HEK293T (cell line): Measurements from ENCODE around the gene ANKS1A.
"Not testable (repeated sequence)": the region's sequence is repeated elsewhere in the genome, so short reads cannot be mapped to it uniquely, and the experiment has no call there.

ENCODE experiments used
- CTCF ChIA-PET: fragments of 350-600 bp; formaldehyde crosslinking; extraction: SDS; loops from one replicate; lab custom pipeline; 2021; ENCODE audit warnings: antibody characterized with exemption, inconsistent platforms; lab: Yijun Ruan, JAX
- POLR2A ChIA-PET: fragments of 350-600 bp; formaldehyde crosslinking; extraction: SDS; loops from one replicate; lab custom pipeline; 2020; ENCODE audit warnings: antibody characterized with exemption, inconsistent platforms; lab: Yijun Ruan, JAX
- DNase-seq: peaks from one replicate; pipeline ENCODE4 v3.0.0; 2012; ENCODE audit warnings: mixed read lengths; ENCODE audit errors: extremely low spot score
- ARNT ChIP-seq: fragments of 450-650 bp; IDR thresholded peaks from 2 replicates; pipeline ENCODE4 v1.6.1; 2017; ENCODE audit warnings: mild to moderate bottlenecking
- BHLHE40 ChIP-seq: fragments of 450-650 bp; IDR thresholded peaks from 2 replicates; pipeline ENCODE4 v1.6.1; 2016; ENCODE audit warnings: mild to moderate bottlenecking, moderate library complexity, borderline replicate concordance
- CTBP1 ChIP-seq: fragments of 450-650 bp; IDR thresholded peaks from 2 replicates; pipeline ENCODE4 v1.6.1; 2016; ENCODE audit warnings: borderline replicate concordance
- ELF4 ChIP-seq: fragments of 450-650 bp; IDR thresholded peaks from 2 replicates; pipeline ENCODE4 v1.6.1; 2017; ENCODE audit warnings: antibody characterized with exemption
- FOXA1 ChIP-seq: fragments of 450-650 bp; IDR thresholded peaks from 2 replicates; pipeline ENCODE4 v1.6.1; 2016; ENCODE audit warnings: mild to moderate bottlenecking
- FOXK2 ChIP-seq: fragments of 450-650 bp; IDR thresholded peaks from 2 replicates; pipeline ENCODE4 v1.6.1; 2016; ENCODE audit warnings: mild to moderate bottlenecking
- FOXM1 ChIP-seq: fragments of 450-650 bp; IDR thresholded peaks from 2 replicates; pipeline ENCODE4 v1.6.1; 2017; ENCODE audit warnings: mild to moderate bottlenecking, borderline replicate concordance
- HDGF ChIP-seq: fragments of 450-650 bp; IDR thresholded peaks from 2 replicates; pipeline ENCODE4 v1.6.1; 2017; ENCODE audit warnings: antibody characterized with exemption, borderline replicate concordance
- L3MBTL2 ChIP-seq: fragments of 450-650 bp; conservative IDR thresholded peaks from 2 replicates; pipeline ENCODE4 v1.6.1; 2016; ENCODE audit warnings: mild to moderate bottlenecking
- LEF1 ChIP-seq: fragments of 450-650 bp; IDR thresholded peaks from 2 replicates; pipeline ENCODE4 v1.6.1; 2017; ENCODE audit warnings: mild to moderate bottlenecking, borderline replicate concordance
- NFRKB ChIP-seq: fragments of 450-650 bp; IDR thresholded peaks from 2 replicates; pipeline ENCODE4 v1.6.1; 2016; ENCODE audit warnings: mild to moderate bottlenecking, moderate library complexity
- SP1 ChIP-seq: fragments of 450-650 bp; IDR thresholded peaks from 2 replicates; pipeline ENCODE4 v1.6.1; 2017
- SUZ12 ChIP-seq: fragments of 450-650 bp; IDR thresholded peaks from 2 replicates; pipeline ENCODE4 v1.6.1; 2016; ENCODE audit warnings: mild to moderate bottlenecking
- TARDBP ChIP-seq: fragments of 450-650 bp; IDR thresholded peaks from 2 replicates; pipeline ENCODE4 v1.6.1; 2016
- ZNF384 ChIP-seq: fragments of 450-650 bp; IDR thresholded peaks from 2 replicates; pipeline ENCODE4 v1.6.1; 2016
- TF ChIP-seq, protein P1 (sequence below): fragments of 450-650 bp; IDR thresholded peaks from 2 replicates; pipeline ENCODE4 v1.6.1; 2016

The ANKS1A gene

DNA sequence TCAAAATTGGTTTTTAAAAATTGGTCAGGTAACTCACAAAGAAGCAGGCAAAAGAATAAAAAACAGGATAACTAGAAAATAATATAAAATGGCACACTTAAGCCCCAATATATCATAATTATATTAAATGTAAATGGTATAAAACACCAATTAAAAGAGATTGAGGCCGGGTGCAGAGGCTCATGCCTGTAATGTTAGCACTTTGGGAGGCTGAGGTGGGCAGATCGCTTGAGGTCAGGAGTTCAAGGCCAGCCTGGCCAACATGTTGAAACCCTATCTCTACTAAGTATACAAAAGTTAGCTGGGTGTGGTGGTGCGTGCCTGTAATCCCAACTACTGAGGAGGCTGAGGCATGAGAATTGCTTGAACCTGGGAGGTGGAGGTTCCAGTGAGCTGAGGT lies 216.0 kb downstream of the ANKS1A start:
- ChIA-PET POLR2A (no interaction called here), CTCF (no interaction called here)
- no peak for TF ChIP-seq SUZ12
- TF ChIP-seq FOXA1: no peak
- TF ChIP-seq HDGF: no peak
- DNase-seq: no peak

DNA sequence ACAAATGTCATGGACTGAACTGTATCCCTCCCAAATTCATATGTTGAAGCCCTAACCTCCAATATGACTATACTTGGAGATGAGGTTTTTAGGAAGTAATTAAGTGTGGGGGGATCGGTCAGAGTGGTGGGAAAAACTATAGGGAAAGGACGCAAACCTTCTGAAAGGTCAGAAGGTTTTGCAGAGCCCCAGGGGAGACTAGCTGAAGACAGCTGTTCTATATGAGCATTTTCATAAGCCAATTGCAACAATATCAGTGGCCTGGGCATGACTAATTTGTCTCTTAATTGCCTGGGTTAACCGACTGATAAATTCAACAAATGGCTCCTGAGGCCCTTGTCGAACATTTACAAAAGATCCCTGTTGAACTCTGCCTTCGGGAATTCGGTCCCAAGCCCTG lies 217.0 kb downstream of the ANKS1A start:
- POLR2A ChIA-PET, DNase-seq: not testable (repeated sequence)
- CTCF ChIA-PET: interaction anchor here (1.7 kb wide), 1 partner anchor 8 kb away, joined by 5 read pairs; no protein-coding TSS in a partner anchor

- ChIA-PET POLR2A (interaction anchor here (0.6 kb wide), 1 partner anchor 538 kb away, joined by 3 read pairs; no protein-coding TSS in a partner anchor), CTCF (interaction anchor here (0.6 to 1.7 kb wide), 2 partner anchors 9 to 39 kb away, joined by 5 read pairs; no protein-coding TSS in a partner anchor)
- DNase-seq: not testable (repeated sequence)
These were observed 218.2 kb downstream of the ANKS1A start for GRCh38 chr6:35107208-35107607.

GRCh38 chr6:35107761-35108160 lies 218.7 kb downstream of the ANKS1A start:
- POLR2A ChIA-PET: interaction anchor here (0.6 kb wide), 1 partner anchor 538 kb away, joined by 3 read pairs; no protein-coding TSS in a partner anchor
- CTCF ChIA-PET: interaction anchor here (0.6 kb wide), 1 partner anchor 39 kb away, joined by 5 read pairs; no protein-coding TSS in a partner anchor
- DNase-seq: not testable (repeated sequence)

- no peak for DNase-seq
- CTCF ChIA-PET: no interaction called here
These were observed 219.3 kb downstream of the ANKS1A start for GRCh38 chr6:35108309-35108885.

GRCh38 chr6:35120746-35121145 lies 231.7 kb downstream of the ANKS1A start:
- TF ChIP-seq FOXM1 (no peak), TARDBP (no peak), HDGF (no peak), ZNF384 (no peak), ARNT (no peak), SP1 (no peak), ELF4 (no peak), NFRKB (no peak), L3MBTL2 (no peak), FOXA1 (no peak), LEF1 (no peak), SUZ12 (no peak), FOXK2 (no peak), CTBP1 (no peak), BHLHE40 (no peak)
- TF ChIP-seq, protein P1, sequence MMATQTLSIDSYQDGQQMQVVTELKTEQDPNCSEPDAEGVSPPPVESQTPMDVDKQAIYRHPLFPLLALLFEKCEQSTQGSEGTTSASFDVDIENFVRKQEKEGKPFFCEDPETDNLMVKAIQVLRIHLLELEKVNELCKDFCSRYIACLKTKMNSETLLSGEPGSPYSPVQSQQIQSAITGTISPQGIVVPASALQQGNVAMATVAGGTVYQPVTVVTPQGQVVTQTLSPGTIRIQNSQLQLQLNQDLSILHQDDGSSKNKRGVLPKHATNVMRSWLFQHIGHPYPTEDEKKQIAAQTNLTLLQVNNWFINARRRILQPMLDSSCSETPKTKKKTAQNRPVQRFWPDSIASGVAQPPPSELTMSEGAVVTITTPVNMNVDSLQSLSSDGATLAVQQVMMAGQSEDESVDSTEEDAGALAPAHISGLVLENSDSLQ: no peak
- no peak for DNase-seq
- ChIA-PET POLR2A (no interaction called here), CTCF (no interaction called here)

More at GRCh38 chr6:35108309-35108885, 219.3 kb downstream of the ANKS1A start:
- POLR2A ChIA-PET: no interaction called here
- TF ChIP-seq FOXA1 (no peak), HDGF (no peak), FOXK2 (no peak), ZNF384 (no peak), TARDBP (no peak), SP1 (no peak), L3MBTL2 (no peak), CTBP1 (no peak), ARNT (no peak)

- no peak for DNase-seq
- ChIA-PET CTCF (no interaction called here), POLR2A (no interaction called here)
- TF ChIP-seq L3MBTL2 (no peak), SP1 (no peak), ELF4 (no peak), SUZ12 (no peak), LEF1 (no peak), BHLHE40 (no peak)
These were observed 235.3 kb downstream of the ANKS1A start for GRCh38 chr6:35124356-35124755.

- ChIA-PET POLR2A (no interaction called here), CTCF (interaction anchor here (1.9 kb wide), 1 partner anchor 12 kb away, joined by 8 read pairs; no protein-coding TSS in a partner anchor)
- TF ChIP-seq SUZ12: no peak
- TF ChIP-seq FOXM1: no peak
- no peak for TF ChIP-seq FOXK2
- no peak for TF ChIP-seq L3MBTL2
- TF ChIP-seq ZNF384: no peak
- no peak for TF ChIP-seq SP1
- no peak for TF ChIP-seq HDGF
- no peak for DNase-seq
These were observed 239.0 kb downstream of the ANKS1A start for GRCh38 chr6:35128042-35128441.

GRCh38 chr6:35128496-35128895 lies 239.4 kb downstream of the ANKS1A start:
- POLR2A ChIA-PET: no interaction called here

More at GRCh38 chr6:35128496-35128895, 239.4 kb downstream of the ANKS1A start:
- DNase-seq: no peak
- TF ChIP-seq ELF4 (no peak), SP1 (no peak), SUZ12 (no peak), ARNT (no peak), BHLHE40 (no peak), FOXA1 (no peak), ZNF384 (no peak), HDGF (no peak)
- CTCF ChIA-PET: interaction anchor here (1.9 kb wide), 1 partner anchor 11 kb away, joined by 8 read pairs; no protein-coding TSS in a partner anchor
